Ishikawa (cell line): ENCODE data around the gene TP53.

Experiments used
- CEBPB ChIP-seq: IDR thresholded peaks from 2 replicates; pipeline ENCODE4 v1.6.1; 2012
- CREB1 ChIP-seq: IDR thresholded peaks from 2 replicates; pipeline ENCODE4 v1.6.1; 2012; ENCODE audit warnings: low read depth
- EGR1 ChIP-seq: IDR thresholded peaks from 2 replicates; pipeline ENCODE4 v1.6.1; 2012
- EP300 ChIP-seq: IDR thresholded peaks from 2 replicates; pipeline ENCODE4 v1.6.1; 2012; ENCODE audit warnings: borderline replicate concordance
- FOXM1 ChIP-seq: IDR thresholded peaks from 2 replicates; pipeline ENCODE4 v1.6.1; 2012; ENCODE audit warnings: low read depth, borderline replicate concordance
- NFIC ChIP-seq: IDR thresholded peaks from 2 replicates; pipeline ENCODE4 v1.6.1; 2012
- RAD21 ChIP-seq: IDR thresholded peaks from 2 replicates; pipeline ENCODE4 v1.6.1; 2012; ENCODE audit warnings: low read depth
- TAF1 ChIP-seq: IDR thresholded peaks from 2 replicates; pipeline ENCODE4 v1.6.1; 2012; ENCODE audit warnings: low read depth, mild to moderate bottlenecking
- TCF12 ChIP-seq: IDR thresholded peaks from 2 replicates; pipeline ENCODE4 v1.6.1; 2012; ENCODE audit warnings: low read depth
- TEAD4 ChIP-seq: IDR thresholded peaks from 2 replicates; pipeline ENCODE4 v1.6.1; 2012
- YY1 ChIP-seq: IDR thresholded peaks from 2 replicates; pipeline ENCODE4 v1.6.1; 2012; ENCODE audit warnings: low read depth
- ZBTB7A ChIP-seq: IDR thresholded peaks from 2 replicates; pipeline ENCODE4 v1.6.1; 2012; ENCODE audit warnings: low read depth
- TF ChIP-seq, protein P1 (sequence below): IDR thresholded peaks from 2 replicates; pipeline ENCODE4 v1.6.1; 2012; ENCODE audit warnings: low read depth, mild to moderate bottlenecking
- TF ChIP-seq, protein P2 (sequence below): IDR thresholded peaks from 2 replicates; pipeline ENCODE4 v1.6.1; 2012
- TF ChIP-seq, protein P3 (sequence below): IDR thresholded peaks from 2 replicates; pipeline ENCODE4 v1.6.1; 2012

TP53 gene

DNA sequence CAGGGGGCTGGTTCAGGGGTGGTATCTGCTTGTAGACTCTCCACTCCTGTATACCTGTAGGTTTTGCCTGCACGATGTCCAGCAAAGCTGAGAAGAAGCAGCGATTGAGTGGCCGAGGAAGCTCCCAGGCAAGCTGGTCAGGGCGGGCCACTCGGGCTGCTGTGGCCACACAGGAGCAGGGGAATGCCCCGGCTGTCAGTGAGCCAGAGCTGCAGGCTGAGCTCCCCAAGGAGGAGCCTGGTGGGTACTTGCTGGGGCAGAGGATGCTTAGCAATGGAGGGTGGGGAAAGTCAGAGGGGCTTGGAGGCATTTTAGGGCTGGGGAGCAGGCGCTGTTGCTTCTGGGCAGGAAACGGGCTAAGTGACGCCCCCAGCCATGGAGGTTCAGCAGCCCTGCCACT lies 32.4 kb upstream of the TP53 start:
- TF ChIP-seq TCF12 (no peak), EP300 (no peak), RAD21 (no peak), NFIC (no peak), FOXM1 (no peak), TEAD4 (no peak), CREB1 (no peak), EGR1 (no peak), TAF1 (no peak), ZBTB7A (no peak), CEBPB (no peak), YY1 (no peak)
- TF ChIP-seq, protein P1, sequence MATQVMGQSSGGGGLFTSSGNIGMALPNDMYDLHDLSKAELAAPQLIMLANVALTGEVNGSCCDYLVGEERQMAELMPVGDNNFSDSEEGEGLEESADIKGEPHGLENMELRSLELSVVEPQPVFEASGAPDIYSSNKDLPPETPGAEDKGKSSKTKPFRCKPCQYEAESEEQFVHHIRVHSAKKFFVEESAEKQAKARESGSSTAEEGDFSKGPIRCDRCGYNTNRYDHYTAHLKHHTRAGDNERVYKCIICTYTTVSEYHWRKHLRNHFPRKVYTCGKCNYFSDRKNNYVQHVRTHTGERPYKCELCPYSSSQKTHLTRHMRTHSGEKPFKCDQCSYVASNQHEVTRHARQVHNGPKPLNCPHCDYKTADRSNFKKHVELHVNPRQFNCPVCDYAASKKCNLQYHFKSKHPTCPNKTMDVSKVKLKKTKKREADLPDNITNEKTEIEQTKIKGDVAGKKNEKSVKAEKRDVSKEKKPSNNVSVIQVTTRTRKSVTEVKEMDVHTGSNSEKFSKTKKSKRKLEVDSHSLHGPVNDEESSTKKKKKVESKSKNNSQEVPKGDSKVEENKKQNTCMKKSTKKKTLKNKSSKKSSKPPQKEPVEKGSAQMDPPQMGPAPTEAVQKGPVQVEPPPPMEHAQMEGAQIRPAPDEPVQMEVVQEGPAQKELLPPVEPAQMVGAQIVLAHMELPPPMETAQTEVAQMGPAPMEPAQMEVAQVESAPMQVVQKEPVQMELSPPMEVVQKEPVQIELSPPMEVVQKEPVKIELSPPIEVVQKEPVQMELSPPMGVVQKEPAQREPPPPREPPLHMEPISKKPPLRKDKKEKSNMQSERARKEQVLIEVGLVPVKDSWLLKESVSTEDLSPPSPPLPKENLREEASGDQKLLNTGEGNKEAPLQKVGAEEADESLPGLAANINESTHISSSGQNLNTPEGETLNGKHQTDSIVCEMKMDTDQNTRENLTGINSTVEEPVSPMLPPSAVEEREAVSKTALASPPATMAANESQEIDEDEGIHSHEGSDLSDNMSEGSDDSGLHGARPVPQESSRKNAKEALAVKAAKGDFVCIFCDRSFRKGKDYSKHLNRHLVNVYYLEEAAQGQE = no peak
- TF ChIP-seq, protein P2, sequence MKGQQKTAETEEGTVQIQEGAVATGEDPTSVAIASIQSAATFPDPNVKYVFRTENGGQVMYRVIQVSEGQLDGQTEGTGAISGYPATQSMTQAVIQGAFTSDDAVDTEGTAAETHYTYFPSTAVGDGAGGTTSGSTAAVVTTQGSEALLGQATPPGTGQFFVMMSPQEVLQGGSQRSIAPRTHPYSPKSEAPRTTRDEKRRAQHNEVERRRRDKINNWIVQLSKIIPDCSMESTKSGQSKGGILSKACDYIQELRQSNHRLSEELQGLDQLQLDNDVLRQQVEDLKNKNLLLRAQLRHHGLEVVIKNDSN = no peak
- TF ChIP-seq, protein P3, sequence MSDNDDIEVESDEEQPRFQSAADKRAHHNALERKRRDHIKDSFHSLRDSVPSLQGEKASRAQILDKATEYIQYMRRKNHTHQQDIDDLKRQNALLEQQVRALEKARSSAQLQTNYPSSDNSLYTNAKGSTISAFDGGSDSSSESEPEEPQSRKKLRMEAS = no peak

DNA sequence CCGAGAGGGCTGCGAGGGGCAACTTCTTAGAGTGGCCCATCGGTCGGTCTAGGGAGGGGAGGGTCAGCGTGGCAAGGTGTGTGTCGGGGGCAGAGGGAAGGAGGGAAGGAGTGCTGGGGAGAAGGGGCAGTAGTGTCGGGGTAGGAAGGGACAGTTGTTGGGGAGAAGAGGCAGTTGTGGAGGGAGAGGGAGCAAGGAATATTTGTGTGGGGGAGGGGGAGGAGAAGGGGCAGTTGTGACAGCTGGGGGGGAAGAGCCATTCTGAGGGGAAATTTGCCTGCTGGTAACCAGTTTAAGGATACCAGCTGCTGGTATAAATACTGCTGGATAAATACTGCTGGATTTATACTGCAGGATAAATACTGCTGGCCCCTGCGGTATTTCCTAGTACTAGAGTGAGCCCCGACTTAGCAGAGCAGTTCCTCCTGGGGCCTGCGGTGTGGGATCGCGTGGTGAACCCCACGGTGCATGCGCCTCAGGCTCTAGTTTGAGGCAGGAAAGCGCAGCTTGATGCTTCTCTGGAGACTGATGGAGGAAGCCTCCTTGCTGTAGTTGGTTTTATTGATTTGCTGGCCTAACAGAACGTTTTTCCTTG lies 30.6 kb upstream of the TP53 start:
- TF ChIP-seq CEBPB (no peak), YY1 (no peak), TEAD4 (no peak), EGR1 (no peak), CREB1 (no peak), TAF1 (no peak), TCF12 (no peak), EP300 (no peak), FOXM1 (no peak), ZBTB7A (no peak), NFIC (no peak), RAD21 (no peak)
- TF ChIP-seq, protein P3 = no peak
- TF ChIP-seq, protein P2 = no peak
- TF ChIP-seq, protein P1 = no peak

DNA sequence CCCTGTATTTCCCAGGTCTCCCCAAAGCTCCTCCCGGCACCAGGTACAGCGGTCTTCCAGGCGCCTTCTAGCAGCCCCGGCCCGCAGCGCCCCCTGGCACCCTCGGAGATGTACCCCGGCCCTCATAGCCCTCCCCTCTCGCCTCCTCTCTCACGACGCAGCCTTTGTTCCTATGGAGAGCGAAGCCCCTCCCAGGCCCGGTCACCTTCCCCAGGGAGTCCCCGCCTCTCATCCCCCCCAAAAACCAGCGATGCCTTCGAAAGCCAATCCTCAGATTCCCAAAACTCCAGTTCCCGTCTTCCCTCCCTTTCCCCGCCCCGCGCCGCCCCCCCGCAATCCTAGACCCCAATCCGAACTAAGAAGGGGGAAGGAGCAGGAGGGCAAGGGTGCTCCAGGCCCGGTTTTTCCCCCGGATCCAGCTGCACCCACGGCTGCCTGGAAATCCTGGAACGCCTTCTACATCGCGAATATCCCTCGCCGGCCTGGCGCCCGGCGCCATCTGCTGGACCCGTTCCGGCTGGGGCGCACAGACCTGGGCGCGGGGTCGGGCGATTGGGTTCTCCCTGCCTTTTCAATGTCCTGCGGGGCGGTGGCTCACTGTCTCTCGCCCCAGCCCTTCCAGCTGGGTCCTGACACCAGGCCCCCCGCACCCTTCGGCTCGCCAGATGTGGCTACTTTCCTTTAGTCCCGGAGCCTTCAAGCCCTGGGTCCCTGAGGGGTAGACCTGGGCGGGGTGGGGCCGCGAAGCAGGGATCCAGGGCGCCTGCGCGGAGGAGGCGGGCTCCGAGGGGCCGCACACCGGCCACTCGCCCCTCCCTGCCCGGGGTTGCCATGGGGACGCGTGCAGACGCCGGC lies 29.8 kb upstream of the TP53 start, which contains the start of gene DNAH2:
TSS of gene DNAH2 (plus strand) at position 844 of the 855 bp plus-strand sequence. CDS start 1,991 bp downstream, outside the sequence.
- TF ChIP-seq YY1 (peak; percentile 81), EGR1 (peak; percentile 19; the same call in 1 of the 2 replicates), FOXM1 (no peak), TEAD4 (peak; percentile 63), NFIC (peak; percentile 59), CREB1 (0 out of 2 replicates have a peak, but pooled peaks have one; percentile 13), ZBTB7A (no peak; the same call in 1 of the 2 replicates), RAD21 (peak; percentile 63), TAF1 (peak; percentile 68), TCF12 (peak; percentile 79)
- TF ChIP-seq, protein P1 = no peak
- TF ChIP-seq, protein P3 = peak; percentile 77
